Tibial nerve (tissue), 4 donors: ENCODE data around the gene CDCP1. TPM values are rescaled to one million over a fixed set of nuclear protein-coding genes. Genes with fewer than 3 reads are reported as not detected.

Experiments
- DNase-seq, 2 donors: peaks; one replicate each; pipeline ENCODE4 v3.0.0-alpha.2; 2019; ENCODE audit warnings: low spot score in 2 of 2
- H3K27ac ChIP-seq, 4 donors: fragments of 200-600 bp; sonication (generic) in 3 of 4; one replicate each; pipeline ENCODE4 v1.5.1; 2017 to 2019; ENCODE audit warnings: mild to moderate bottlenecking in 1 of 4
- H3K27me3 ChIP-seq, 2 donors: fragments of 200-600 bp; sonication (generic) in 1 of 2; one replicate each; pipeline versions ENCODE4 v1.5.1 to v1.6.0; 2017 to 2019
- H3K36me3 ChIP-seq, 3 donors: fragments of 200-600 bp; sonication (generic); one replicate each; pipeline ENCODE4 v1.5.1; 2018 to 2019
- H3K4me1 ChIP-seq, 4 donors: fragments of 200-600 bp; sonication (generic) in 3 of 4; one replicate each; pipeline ENCODE4 v1.5.1; 2017 to 2019
- H3K4me3 ChIP-seq, 4 donors: fragments of 200-600 bp; sonication (generic) in 3 of 4; one replicate each; pipeline ENCODE4 v1.5.1; 2017 to 2019; ENCODE audit warnings: mild to moderate bottlenecking in 1 of 4, moderate library complexity in 1 of 4
- H3K9me3 ChIP-seq, 4 donors: fragments of 200-600 bp; sonication (generic) in 3 of 4; one replicate each; pipeline ENCODE4 v1.5.1; 2017 to 2019
- EP300 ChIP-seq, 2 donors: sonication (generic); formaldehyde crosslinking; IDR thresholded peaks; one replicate each; pipeline ENCODE4 v1.6.1; 2017; ENCODE audit warnings: antibody characterized with exemption in 2 of 2, mild to moderate bottlenecking in 1 of 2
- POLR2A ChIP-seq, 2 donors: fragments of 450-650 bp; IDR thresholded peaks; one replicate each; pipeline ENCODE4 v1.6.1; 2017; ENCODE audit warnings: antibody characterized with exemption in 2 of 2, mild to moderate bottlenecking in 2 of 2, moderate library complexity in 2 of 2
- WGBS, 2 donors: methylation state at CpG; one replicate each; pipeline ENCODE4 v1.1.5; 2018; 5-methylcytosine and 5-hydroxymethylcytosine counted together
- total RNA-seq, 4 donors: library from RNA; depleted of rRNA; stranded (reverse); fragments of >200 nt; gene quantifications; one replicate each; pipeline ENCODE4 v1.1.0, GENCODE V29; 2016
- TF ChIP-seq, protein P1 (sequence below), 5 experiments: fragments of 200-600 bp in 3 of 5; fragments of 450-650 bp in 2 of 5; sonication (generic) in 3 of 5; IDR thresholded peaks; one replicate each; pipeline ENCODE4 v1.5.1; 2016 to 2019; ENCODE audit warnings: antibody characterized with exemption in 5 of 5, mild to moderate bottlenecking in 3 of 5, moderate library complexity in 2 of 5

CDCP1 gene
- total RNA-seq, 4 donors from 2014 or later = 0.20 to 3.0 (median 1.2) TPM

DNA sequence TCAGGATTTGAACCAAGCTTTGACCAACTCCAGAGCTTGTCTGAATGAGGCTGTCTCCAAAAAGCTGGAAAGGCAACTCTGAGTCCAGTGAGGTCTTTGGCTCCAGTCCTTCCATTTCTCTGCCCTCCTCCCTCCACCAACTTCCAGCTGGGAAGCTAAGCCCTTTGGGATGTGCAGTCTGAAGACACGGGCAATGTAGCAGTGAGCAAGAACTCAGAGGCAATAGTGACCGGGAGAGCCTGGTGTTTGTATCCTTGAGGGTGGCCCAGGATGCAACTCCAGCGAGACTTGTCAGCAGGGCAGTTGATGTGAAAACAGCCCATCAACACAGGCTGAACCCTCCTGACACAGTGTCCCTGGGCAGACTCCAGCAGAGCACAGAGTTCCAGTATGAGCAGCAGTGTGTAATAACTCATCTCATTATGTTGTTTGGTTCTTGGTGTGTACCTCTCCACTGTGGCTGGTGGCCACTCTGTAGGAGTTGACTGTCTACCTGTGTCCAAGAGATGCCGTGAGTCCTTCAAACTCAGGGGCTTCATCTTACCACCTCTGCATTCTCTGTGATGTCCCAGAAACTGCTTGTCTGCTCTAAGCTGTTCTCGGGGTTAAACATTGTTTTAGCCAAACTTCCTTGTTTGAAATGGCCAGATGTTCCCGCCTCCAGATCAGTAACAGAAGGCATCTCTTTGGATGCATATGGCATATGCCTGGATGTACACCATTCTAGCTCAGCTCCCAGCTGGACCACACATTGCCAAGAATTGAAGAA lies 6.6 kb downstream of the CDCP1 start:
- Histone ChIP-seq H3K27ac (peak overlapping the region in 2 of 4 donors; percentile 35 to 37), H3K36me3 (no peaks in the 10 kb centered on the region), H3K27me3 (no peaks in the 10 kb centered on the region), H3K9me3 (no peaks in the 10 kb centered on the region), H3K4me3 (no peak overlapping the region), H3K4me1 (peaks cover 0 to 46% (median 7%) of the 10 kb centered on the region in 4 donors)
- DNase-seq = peak in 1 of 2 donors; percentile 57
- 53 to 64% methylated on average over 6 of the region's 6 CpGs for WGBS, 2 donors
- TF ChIP-seq EP300 (IDR thresholded peaks at IDR 0.05) = no peak
- TF ChIP-seq, protein P1, sequence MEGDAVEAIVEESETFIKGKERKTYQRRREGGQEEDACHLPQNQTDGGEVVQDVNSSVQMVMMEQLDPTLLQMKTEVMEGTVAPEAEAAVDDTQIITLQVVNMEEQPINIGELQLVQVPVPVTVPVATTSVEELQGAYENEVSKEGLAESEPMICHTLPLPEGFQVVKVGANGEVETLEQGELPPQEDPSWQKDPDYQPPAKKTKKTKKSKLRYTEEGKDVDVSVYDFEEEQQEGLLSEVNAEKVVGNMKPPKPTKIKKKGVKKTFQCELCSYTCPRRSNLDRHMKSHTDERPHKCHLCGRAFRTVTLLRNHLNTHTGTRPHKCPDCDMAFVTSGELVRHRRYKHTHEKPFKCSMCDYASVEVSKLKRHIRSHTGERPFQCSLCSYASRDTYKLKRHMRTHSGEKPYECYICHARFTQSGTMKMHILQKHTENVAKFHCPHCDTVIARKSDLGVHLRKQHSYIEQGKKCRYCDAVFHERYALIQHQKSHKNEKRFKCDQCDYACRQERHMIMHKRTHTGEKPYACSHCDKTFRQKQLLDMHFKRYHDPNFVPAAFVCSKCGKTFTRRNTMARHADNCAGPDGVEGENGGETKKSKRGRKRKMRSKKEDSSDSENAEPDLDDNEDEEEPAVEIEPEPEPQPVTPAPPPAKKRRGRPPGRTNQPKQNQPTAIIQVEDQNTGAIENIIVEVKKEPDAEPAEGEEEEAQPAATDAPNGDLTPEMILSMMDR (IDR thresholded peaks at IDR 0.05) = no peak
- no peak for TF ChIP-seq POLR2A (IDR thresholded peaks at IDR 0.05)

DNA sequence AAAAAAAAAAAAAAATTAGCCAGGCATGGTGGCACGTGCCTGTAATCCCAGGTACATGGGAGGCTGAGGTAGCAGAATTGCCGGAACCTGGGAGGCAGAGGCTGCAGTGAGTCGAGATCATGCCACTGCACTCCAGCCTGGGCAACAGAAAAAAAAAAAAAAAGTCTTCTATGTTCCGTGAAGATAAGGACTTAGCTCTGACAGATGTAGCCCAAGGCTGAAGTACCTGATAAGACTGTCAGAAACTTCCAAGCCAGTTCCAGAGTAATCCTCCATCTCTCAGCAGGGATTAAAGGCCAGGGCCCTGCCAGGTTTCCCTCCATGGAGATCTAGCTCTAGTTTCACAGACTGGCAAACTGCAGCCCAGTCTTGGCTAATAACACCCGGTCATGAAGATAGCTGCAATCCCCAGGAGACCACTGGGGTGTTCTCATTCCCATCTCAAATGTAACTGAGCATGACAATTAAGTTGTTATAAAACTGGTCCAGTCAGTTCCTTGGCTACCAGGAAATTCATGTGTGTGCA lies 8.5 kb downstream of the CDCP1 start:
- peaks cover 0 to 46% (median 5%) of the 10 kb centered on the region in 4 donors for H3K4me1 ChIP-seq
- no peak for TF ChIP-seq EP300 (IDR thresholded peaks at IDR 0.05)
- TF ChIP-seq POLR2A (IDR thresholded peaks at IDR 0.05) = no peak
- no peak overlapping the region for H3K4me3 ChIP-seq
- no peaks in the 10 kb centered on the region for H3K9me3 ChIP-seq
- 75 to 77% methylated on average over 5 of the region's 5 CpGs for WGBS, 2 donors
- H3K27me3 ChIP-seq = no peaks in the 10 kb centered on the region
- no peak for DNase-seq
- no peaks in the 10 kb centered on the region for H3K36me3 ChIP-seq
- no peak overlapping the region for H3K27ac ChIP-seq

DNA sequence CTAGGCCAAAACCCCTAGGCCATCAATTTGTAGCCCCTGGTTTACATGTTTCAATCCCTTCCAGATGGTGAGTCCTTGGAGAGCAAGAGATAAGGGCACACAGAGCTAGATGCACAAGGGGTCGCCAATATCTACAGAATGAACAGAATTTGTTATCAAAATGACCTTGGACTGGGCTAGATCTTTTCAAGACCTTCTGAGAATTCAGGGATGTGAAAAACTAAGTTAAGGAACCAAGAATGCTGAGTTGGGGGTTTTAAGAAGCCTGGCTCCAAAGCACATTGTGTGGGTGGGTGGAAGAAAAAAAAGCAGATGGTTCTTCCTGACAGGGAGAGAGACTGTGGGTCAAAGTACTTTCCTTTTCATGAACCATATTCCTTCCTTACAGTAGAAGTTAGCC lies 10.2 kb downstream of the CDCP1 start:
- Histone ChIP-seq H3K27me3 (no peaks in the 10 kb centered on the region), H3K4me3 (no peak overlapping the region), H3K4me1 (peaks cover 0 to 46% (median 5%) of the 10 kb centered on the region in 4 donors), H3K9me3 (no peaks in the 10 kb centered on the region), H3K27ac (peak overlapping the region in 1 of 4 donors; percentile 7), H3K36me3 (no peaks in the 10 kb centered on the region)
- WGBS, 2 donors = 39 to 73% methylated on average over 1 of the region's 1 CpG
- TF ChIP-seq, protein P1 (IDR thresholded peaks at IDR 0.05) = no peak
- no peak for TF ChIP-seq POLR2A (IDR thresholded peaks at IDR 0.05)
- no peak for DNase-seq

DNA sequence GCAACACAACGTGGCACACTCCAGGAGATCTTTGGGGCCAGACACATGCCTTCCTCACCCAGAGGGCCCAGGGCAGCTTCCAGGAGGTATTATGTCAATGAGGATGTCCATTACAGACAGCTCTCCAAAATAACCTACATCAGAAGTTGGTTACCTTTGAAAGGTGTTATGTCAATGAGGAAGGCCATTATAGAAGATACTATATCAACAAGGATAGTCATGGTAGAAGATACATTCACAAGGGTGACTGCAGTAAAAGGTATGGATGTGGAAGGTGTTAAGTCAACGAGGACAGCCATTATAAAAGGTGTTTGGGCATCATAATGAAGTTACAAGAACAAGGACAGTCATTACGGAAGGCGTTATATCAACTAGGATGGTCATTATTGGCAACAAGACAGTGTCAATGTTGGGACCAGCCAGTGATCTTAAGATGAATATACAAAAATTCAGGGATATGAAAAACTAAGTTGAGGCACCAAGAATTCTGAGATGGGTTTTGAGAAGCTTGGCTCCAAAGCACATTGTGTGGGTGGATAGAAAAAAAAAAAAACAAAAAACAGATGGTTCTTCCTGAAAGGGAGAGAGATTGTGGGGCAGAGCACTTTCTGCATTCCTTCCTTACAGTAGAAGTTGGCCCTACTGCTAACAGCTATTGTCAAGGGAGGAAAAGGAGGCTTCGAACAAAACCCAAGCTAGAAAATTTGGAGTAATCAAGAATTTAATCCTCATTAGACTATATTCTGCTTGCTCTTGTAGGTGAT lies 11.2 kb downstream of the CDCP1 start:
- TF ChIP-seq EP300 (IDR thresholded peaks at IDR 0.05) (no peak), POLR2A (IDR thresholded peaks at IDR 0.05) (no peak)
- TF ChIP-seq, protein P1 (IDR thresholded peaks at IDR 0.05) = no peak
- Histone ChIP-seq H3K27me3 (no peaks in the 10 kb centered on the region), H3K27ac (peak overlapping the region in 2 of 4 donors; percentile 4 to 64), H3K4me1 (peaks cover 0 to 44% (median 5%) of the 10 kb centered on the region in 4 donors), H3K36me3 (no peaks in the 10 kb centered on the region), H3K9me3 (no peaks in the 10 kb centered on the region), H3K4me3 (no peak overlapping the region)
- DNase-seq = no peak
- WGBS, 2 donors = 70 to 74% methylated on average over 5 of the region's 5 CpGs

DNA sequence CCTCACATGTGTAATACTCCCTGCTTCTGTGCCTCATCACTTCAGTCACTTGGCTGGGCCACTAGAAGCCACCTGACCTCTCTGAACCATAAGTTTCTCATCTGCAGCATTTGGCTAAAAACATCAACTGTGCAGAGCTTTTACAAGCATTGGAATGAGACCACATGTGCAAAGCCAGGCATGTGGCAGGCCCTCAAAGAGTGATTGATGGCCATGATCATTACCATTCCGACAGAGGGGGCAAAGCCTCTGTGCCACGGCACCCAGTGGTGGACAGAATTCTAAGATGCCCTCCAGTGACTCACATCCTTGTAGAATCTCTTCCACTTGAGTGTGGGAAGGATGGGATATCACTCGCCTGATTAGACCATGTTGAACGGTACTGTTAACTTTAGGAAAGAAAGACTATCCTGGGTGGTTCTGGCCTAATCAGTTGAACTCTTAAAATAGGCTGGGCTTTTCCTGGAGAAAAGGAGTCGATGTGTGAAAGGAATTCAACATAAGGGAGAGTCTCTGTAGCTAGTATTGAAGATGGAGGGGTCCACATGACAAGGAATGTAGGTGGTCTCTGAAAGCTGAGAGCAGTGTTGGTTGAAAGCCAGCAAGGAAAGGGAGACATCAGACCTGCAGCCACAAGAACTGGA lies 13.5 kb downstream of the CDCP1 start:
- no peaks in the 10 kb centered on the region for H3K9me3 ChIP-seq
- TF ChIP-seq, protein P1 (IDR thresholded peaks at IDR 0.05) = no peak
- TF ChIP-seq POLR2A (IDR thresholded peaks at IDR 0.05) (no peak), EP300 (IDR thresholded peaks at IDR 0.05) (no peak)
- 69 to 91% methylated on average over 5 of the region's 5 CpGs for WGBS, 2 donors
- no peak overlapping the region for H3K4me3 ChIP-seq
- H3K4me1 ChIP-seq = peaks cover 0 to 22% (median 0%) of the 10 kb centered on the region in 4 donors
- H3K27ac ChIP-seq = no peak overlapping the region
- H3K36me3 ChIP-seq = no peaks in the 10 kb centered on the region
- no peaks in the 10 kb centered on the region for H3K27me3 ChIP-seq
- no peak for DNase-seq
